ENCODE results near the gene DDX53.
A peak's percentile ranks its signal among the peaks of the same experiment; 100 is the strongest.

The DDX53 gene

GRCh38 chrX:22985958-22986357 is 13.8 kb upstream of the DDX53 start:
- in situ Hi-C loops (cut with HindIII; ENCODE audit: low pct_ligation_motif_present, low sequenced_read_pairs): no loop called here

GRCh38 chrX:22987452-22987851 is 12.3 kb upstream of the DDX53 start:
- DNase-seq: no peak
- no peak overlapping the region for H3K27ac ChIP-seq
- H3K36me3 ChIP-seq (replicated peaks): no peaks in the 10 kb centered on the region
- no peak for TF ChIP-seq CTCF (IDR thresholded peaks at IDR 0.05; ENCODE audit: low read depth, low read length, missing control alignments)
- in situ Hi-C loops (cut with HindIII; ENCODE audit: low pct_ligation_motif_present, low sequenced_read_pairs): no loop called here
- no peaks in the 10 kb centered on the region for H3K27me3 ChIP-seq (replicated peaks)
- H3K4me3 ChIP-seq (ENCODE audit: low read depth, low read length): no peak overlapping the region

More at GRCh38 chrX:22985958-22986357, 13.8 kb upstream of the DDX53 start:
- Histone ChIP-seq H3K36me3 (replicated peaks) (no peaks in the 10 kb centered on the region), H3K27ac (no peak overlapping the region), H3K27me3 (replicated peaks) (no peaks in the 10 kb centered on the region), H3K4me3 (ENCODE audit: low read depth, low read length) (no peak overlapping the region)
- DNase-seq: no peak
- TF ChIP-seq CTCF (IDR thresholded peaks at IDR 0.05; ENCODE audit: low read depth, low read length, missing control alignments): no peak

- TF ChIP-seq CTCF (IDR thresholded peaks at IDR 0.05; ENCODE audit: low read depth, low read length, missing control alignments): no peak
- Histone ChIP-seq H3K36me3 (replicated peaks) (no peaks in the 10 kb centered on the region), H3K27me3 (replicated peaks) (no peaks in the 10 kb centered on the region), H3K4me3 (ENCODE audit: low read depth, low read length) (no peak overlapping the region), H3K27ac (no peak overlapping the region)
- in situ Hi-C loops (cut with HindIII; ENCODE audit: low pct_ligation_motif_present, low sequenced_read_pairs): no loop called here
- peak; percentile 20 for DNase-seq
Observed at GRCh38 chrX:23003116-23003515, 3.4 kb downstream of the DDX53 start.

GRCh38 chrX:23008431-23009099 is 8.8 kb downstream of the DDX53 start:
- TF ChIP-seq CTCF (IDR thresholded peaks at IDR 0.05; ENCODE audit: low read depth, low read length, missing control alignments): peak; percentile 61
- peak; percentile 20 for DNase-seq
- no peaks in the 10 kb centered on the region for H3K36me3 ChIP-seq (replicated peaks)

GRCh38 chrX:23012162-23012561 is 12.4 kb downstream of the DDX53 start:
- Histone ChIP-seq H3K27me3 (replicated peaks) (no peaks in the 10 kb centered on the region), H3K4me3 (ENCODE audit: low read depth, low read length) (no peak overlapping the region), H3K27ac (no peak overlapping the region), H3K36me3 (replicated peaks) (no peaks in the 10 kb centered on the region)
- no peak for TF ChIP-seq CTCF (IDR thresholded peaks at IDR 0.05; ENCODE audit: low read depth, low read length, missing control alignments)
- in situ Hi-C loops (cut with HindIII; ENCODE audit: low pct_ligation_motif_present, low sequenced_read_pairs): no loop called here
- no peak for DNase-seq

More at GRCh38 chrX:23008431-23009099, 8.8 kb downstream of the DDX53 start:
- no peaks in the 10 kb centered on the region for H3K27me3 ChIP-seq (replicated peaks)
- H3K4me3 ChIP-seq (ENCODE audit: low read depth, low read length): no peak overlapping the region
- in situ Hi-C loops (cut with HindIII; ENCODE audit: low pct_ligation_motif_present, low sequenced_read_pairs): no loop called here
- no peak overlapping the region for H3K27ac ChIP-seq

GRCh38 chrX:23012636-23013035 is 12.9 kb downstream of the DDX53 start:
- no peak for TF ChIP-seq CTCF (IDR thresholded peaks at IDR 0.05; ENCODE audit: low read depth, low read length, missing control alignments)
- no peaks in the 10 kb centered on the region for H3K36me3 ChIP-seq (replicated peaks)
- H3K27ac ChIP-seq: no peak overlapping the region
- in situ Hi-C loops (cut with HindIII; ENCODE audit: low pct_ligation_motif_present, low sequenced_read_pairs): no loop called here
- H3K27me3 ChIP-seq (replicated peaks): no peaks in the 10 kb centered on the region
- DNase-seq: no peak
- no peak overlapping the region for H3K4me3 ChIP-seq (ENCODE audit: low read depth, low read length)
